HG03175 (cell line): ENCODE results near the gene DYNC2H1.

Experiments
- ATAC-seq: cut with Tn5 transposase; IDR thresholded peaks from one replicate; pipeline ENCODE4 v1.9.1; 2021; ENCODE audit warnings: mild to moderate bottlenecking, moderate library complexity; ENCODE audit not compliant: unreplicated experiment

Gene DYNC2H1

GRCh38 chr11:103266167-103266831, 157.1 kb downstream of the DYNC2H1 start:
- ATAC-seq = no peak

DNA sequence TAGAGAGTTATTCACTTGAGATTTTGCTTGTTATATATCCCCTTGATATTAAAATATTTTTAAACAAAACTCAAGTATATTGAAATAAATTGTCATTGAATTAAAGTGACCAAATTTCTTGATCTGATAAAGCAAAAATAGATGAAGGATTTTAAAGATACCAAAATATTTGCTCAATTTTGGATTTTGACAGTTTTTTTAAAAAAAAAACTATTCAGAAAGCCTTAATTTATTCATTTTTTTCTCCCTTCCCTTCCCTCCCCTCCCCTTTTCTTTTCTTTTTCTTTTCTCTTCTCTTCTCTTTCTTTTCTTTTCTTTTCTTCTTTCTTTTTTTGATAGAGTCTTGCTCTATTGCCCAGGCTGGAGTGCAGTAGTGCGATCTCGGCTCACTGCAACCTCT, 163.7 kb downstream of the DYNC2H1 start:
- no peak for ATAC-seq

DNA sequence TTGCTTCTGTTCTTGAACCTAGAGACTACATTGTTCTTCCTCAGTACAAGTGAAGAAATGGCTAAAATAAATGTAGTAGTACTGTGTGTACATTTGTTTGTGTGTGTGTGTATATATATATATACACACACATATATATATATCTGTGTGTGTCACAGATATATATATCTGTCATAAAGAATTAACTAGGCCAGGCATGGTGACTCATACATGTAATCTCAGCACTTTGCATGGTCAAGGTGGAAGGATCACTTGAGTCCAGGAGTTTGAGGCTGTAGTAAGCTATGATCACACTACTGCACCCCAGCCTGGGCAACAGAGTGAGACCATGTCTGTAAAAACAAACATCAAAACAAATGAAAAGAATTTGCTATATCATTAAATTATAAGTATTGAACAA, 164.8 kb downstream of the DYNC2H1 start:
- ATAC-seq = no peak

- no peak for ATAC-seq
Measured at GRCh38 chr11:103279821-103280220, 170.6 kb downstream of the DYNC2H1 start.

DNA sequence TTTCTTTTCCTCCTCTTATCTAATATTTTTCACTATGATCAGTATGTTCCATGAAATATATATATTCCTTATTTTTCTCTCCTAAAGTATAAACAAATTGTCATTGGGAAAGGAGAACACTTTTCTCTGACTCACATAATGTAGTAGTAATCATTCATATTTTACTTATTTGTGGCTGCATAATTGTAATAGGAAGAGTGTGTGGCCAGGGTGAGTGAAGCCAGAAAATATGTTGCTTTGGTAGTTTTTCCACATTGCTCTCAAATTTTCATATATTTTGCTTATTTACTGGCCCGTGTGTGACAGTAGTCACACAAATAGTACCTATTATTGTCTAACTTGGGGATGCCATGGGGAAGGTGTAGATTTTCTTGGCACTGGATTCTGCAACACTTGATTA, 172.1 kb downstream of the DYNC2H1 start:
- ATAC-seq = no peak

DNA sequence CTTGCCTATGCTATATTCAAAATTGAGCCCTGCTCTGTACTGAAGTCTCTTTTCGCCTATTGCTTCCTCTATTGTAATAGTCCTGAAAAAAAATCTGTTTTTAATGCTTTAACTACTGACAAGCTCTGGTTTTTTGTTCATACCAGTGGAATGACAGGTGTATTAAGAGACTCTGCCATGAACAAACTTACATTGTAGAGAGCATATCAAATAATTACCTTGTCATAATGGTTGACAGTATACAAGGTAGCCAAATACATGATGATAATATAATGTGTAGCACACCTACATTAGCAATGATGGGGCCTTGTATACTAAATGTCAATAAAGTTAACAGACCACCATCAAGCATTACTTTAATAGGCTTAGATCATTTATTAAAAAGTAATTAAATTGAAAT, 175.0 kb downstream of the DYNC2H1 start:
- no peak for ATAC-seq

- ATAC-seq = no peak
Measured at GRCh38 chr11:103294516-103294915, 185.3 kb downstream of the DYNC2H1 start.

GRCh38 chr11:103295704-103296103, 186.5 kb downstream of the DYNC2H1 start:
- ATAC-seq = no peak

- no peak for ATAC-seq
Measured at GRCh38 chr11:103297900-103298299, 188.7 kb downstream of the DYNC2H1 start.

GRCh38 chr11:103315248-103315647, 206.0 kb downstream of the DYNC2H1 start:
- no peak for ATAC-seq

- no peak for ATAC-seq
Measured at GRCh38 chr11:103317118-103317517, 207.9 kb downstream of the DYNC2H1 start.

- ATAC-seq = no peak
Measured at GRCh38 chr11:103322821-103323220, 213.6 kb downstream of the DYNC2H1 start.

- no peak for ATAC-seq
Measured at GRCh38 chr11:103325686-103326069, 216.5 kb downstream of the DYNC2H1 start.

GRCh38 chr11:103326070-103326794, 217.0 kb downstream of the DYNC2H1 start:
- peak; percentile 97 for ATAC-seq

GRCh38 chr11:103327721-103328120, 218.5 kb downstream of the DYNC2H1 start:
- no peak for ATAC-seq

DNA sequence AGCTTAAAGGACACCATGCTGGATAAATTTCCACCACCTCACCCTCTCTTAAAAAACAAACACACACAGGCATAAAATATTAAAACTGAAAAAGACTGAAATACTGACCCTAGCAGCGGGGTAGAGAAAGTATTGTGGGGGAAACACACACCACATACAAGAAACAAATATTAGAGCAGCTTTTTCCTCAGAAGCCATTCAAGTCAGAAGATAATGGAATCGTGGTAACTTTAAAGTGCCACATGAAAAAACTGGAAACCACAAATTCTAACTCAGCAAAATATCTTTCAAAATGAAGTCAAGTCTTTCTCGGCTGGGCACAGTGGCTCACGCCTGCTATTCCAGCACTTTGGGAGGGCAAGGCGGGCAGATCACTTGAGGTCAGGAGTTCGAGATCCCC, 223.2 kb downstream of the DYNC2H1 start:
- no peak for ATAC-seq

- ATAC-seq = no peak
Measured at GRCh38 chr11:103338621-103339484, 229.6 kb downstream of the DYNC2H1 start.

- no peak for ATAC-seq
Measured at GRCh38 chr11:103339485-103339857, 230.2 kb downstream of the DYNC2H1 start.

DNA sequence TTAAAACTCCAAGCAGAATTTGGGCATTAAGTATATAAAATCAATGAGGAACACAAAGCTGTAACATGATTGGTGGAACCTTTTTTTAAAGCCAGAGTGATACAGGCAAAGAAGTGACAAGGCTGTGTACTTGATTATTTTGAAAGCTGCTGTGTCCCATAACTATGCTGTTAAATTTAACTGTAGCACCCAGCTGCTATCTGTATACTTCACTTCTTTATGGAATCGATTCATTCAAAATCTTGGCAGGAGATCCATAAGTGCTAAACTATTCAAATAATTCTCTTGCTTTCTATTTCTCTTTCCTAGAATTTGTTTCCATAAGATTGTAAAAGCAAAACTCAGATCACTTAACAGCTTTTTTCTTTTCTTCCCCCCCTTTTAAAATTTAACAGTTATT, 231.7 kb downstream of the DYNC2H1 start:
- ATAC-seq = no peak

DNA sequence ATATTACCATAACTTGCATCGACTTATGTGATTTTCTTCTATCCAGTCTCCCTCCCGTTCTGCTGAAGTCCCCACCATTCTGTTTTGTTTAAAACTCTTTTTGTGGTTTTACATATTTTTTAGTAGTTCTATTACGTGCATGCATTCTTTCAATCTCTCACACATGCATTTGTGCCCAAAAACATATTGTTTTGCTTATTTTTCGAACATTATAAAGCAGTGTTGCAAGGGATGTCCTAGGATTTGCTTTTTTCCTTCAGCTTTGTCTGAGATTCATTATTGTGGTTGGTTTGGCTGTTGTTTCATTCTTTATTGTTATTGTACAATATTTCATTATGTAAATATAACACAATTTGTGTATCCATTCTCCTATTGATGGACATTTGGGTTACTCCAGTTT, 235.7 kb downstream of the DYNC2H1 start:
- ATAC-seq = no peak

GRCh38 chr11:103349595-103349994, 240.4 kb downstream of the DYNC2H1 start:
- ATAC-seq = no peak

DNA sequence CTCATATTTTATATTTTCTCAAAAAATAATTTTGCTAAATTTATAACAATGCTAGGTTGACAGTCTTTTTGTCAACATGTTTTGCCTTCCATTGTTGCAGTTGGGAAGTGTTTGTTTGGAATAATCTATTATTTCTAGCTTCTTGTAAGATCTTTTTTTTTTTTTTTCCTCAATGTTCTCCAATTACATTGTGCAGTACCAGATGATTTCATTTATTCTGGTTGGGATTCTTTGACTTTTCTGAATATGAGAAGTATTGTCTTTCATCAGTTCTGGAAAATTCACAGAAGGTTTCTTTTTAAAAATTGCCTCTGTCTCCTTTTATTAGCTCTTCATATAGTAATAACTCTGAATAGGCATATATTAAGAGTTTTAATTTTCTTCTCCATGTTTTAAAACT, 245.4 kb downstream of the DYNC2H1 start:
- no peak for ATAC-seq
